SKM-1 treated with dmso at 0.1 percent for 144 hours (cell line): ENCODE results near the gene SCLY.

ENCODE experiments used
- DNase-seq: peaks from one replicate; lab custom pipeline; 2025; ENCODE audit not compliant: unreplicated experiment; lab: John Stamatoyannopoulos, UW

The SCLY gene

DNA sequence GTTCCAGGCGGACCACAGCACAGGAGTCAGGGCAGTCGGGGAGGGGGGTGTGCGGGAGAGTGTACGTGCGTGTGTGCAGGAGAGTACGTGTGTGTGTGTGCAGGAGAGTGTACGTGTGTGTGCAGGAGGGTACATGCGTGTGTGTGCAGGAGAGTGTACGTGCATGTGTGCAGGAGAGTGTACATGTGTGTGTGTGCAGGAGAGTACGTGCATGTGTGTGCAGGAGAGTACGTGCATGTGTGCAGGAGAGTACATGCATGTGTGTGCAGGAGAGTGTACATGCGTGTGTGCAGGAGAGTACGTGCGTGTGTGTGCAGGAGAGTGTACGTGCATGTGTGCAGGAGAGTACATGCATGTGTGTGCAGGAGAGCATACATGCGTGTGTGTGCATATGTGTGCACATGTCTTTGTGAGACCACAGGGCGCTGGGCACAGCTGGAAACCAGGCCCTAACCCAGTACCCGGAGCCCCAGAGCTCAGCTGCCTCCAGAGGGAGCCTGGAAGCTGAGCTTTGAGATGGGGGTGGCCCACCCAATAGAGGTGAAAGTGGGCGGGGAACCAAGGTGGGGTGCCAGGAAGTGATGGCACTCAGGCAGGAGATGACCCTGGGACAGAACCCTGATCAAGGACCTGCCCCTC, 63.8 kb downstream of the SCLY start:
- DNase-seq: no peak

DNA sequence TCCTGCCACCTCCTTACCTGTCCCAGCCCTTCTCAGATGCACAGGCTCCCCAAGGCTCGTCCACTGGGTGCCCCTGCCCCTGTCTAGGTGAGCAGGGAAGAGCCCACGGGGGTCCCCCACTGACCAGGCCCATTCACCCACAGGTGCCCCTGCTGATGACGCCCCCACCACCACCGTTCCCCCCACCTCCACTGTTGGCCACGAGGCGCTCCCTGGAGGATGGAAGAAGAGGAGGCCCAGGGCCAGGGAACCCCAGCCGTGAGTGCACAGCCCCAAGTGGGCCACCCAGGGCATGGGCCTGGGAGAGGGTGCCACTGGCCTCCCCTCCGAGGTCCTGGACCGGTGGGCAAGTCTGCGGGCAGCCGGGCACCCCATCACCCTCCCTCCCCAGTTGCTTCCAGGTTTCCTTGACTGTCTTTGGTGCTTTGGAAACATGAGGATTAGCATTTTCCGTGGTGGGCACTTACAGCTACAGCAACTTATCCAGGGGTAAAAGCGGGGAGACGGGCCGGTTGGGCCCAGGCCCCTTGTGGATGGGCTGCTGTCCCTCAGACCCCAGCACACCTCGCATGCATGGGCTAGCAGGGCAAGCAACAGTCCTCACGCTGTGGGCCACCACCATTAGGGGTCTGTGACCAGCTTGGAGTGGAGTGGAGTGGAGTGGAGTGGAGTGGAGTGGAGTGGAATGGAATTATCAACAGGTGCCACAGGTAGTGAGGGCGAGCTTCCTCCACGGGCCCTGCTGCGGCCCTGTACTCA, 64.5 kb downstream of the SCLY start:
- no peak for DNase-seq

DNA sequence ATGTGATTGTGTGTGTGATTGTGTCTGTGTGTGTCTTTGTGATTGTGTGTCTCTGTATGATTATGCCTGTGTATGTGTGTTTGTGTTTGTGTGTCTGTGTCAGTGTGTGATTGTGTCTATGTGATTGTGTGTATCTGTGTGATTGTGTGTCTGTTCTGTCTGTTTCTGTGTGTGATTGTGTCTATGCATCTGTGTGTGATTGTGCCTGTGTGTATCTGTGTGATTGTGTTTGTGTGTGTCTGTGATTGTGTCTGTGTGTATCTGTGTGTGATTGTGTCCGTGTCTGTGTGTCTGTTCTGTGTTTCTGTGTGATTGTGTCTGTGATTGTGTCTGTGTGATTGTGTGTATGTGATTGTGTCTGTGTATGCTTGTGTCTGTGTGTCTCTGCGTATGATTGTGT, 65.5 kb downstream of the SCLY start:
- DNase-seq: no peak

DNA sequence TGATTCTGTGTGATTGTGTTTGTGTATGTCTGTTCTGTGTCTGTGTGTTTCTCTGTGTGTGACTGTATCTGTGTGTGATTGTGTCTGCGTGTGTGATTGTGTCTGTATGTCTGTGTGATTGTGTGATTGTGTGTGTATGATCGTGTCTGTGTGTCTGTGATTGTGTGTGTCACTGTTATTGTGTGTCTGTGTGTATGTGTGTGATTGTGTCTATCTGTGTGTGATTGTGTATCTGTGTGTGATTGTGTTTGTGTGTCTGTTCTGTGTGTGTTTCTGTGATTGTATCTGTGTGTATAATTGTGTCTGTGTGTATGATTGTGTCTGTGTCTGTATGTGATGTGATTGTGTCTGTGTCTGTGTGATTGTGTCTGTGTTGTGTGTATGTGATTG, 66.0 kb downstream of the SCLY start:
- DNase-seq: no peak

DNA sequence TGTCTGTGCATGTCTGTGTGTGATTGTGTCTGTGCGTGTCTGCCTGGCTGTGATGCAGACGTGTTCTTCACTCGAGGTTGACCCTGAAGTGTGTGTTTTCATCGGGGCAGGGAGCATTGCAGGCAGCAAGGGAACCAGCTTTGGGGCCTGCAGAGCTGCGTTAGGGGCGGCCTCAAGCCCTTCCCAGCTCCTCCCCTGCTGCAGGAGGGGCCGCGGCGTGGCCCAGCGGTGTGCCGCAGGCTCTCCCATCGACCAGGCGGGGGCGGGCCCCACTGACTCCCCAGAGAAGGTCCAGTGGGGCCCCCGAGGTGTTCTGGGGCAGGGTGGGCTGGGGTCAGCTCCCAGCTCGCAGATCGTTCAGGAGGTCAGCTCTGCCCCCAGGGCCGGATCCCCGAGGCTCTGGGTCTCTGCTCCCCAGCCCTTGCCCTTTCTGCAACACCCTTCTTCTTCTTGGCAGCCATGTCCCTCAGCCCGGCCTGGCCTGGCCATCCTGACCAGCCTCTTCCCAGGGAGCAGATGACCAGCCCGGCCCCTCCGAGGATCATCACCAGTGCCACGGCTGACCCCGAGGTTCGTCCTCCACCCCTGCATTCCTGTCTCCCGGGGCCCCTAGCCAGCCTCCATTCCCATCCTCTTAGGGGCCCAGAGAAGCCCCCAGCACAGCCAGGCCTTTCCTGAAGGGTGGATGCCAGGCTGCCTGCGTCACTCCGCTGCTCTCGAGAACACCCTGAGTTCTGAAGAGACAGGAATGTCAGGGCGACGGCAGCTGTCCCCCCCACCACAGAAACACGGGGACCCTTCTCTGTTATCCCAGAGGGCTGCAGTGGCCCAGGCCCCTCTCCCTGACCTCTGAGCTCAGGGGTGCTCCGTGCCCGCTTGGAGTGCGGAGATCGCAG, 66.6 kb downstream of the SCLY start:
- DNase-seq: no peak

DNA sequence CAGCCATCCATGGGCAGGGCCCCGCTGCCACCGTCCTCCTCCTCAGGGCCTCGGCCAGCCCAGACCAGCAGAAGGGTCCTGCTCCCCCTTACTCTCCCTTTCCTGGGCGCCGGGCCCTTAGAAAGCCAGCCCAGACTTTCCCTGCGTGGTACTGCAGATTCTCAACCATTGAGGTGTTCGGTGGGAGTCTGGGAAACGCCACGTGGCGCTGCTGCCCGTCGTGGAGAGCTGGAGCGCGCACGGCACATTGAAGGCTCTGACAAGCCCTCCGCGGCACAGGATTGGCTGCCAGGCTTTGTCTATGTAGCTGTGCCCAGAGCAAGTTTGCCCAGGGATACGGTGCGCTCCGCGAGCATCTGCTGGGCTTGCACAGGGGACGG, 67.2 kb downstream of the SCLY start:
- no peak for DNase-seq

DNA sequence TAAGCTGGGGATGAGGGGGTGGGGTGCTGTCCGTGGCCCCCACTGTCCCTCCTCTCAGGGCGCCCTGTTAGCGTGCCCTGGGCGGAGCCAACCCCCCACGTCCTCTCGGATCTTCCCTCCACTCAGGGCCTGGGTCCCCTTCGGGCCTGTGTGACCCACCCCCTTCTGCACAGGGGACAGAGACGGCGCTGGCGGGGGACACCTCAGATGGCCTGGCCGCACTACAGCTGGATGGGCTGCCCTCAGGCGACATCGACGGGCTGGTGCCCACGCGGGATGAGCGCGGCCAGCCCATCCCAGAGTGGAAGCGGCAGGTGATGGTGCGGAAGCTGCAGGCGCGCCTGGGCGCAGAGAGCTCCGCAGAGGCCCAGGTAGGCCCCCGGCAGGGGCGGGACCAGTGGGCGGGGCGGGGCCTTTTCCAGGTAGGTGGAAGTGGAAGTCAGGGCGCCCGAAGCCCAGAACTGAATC, 67.8 kb downstream of the SCLY start:
- DNase-seq: no peak

DNA sequence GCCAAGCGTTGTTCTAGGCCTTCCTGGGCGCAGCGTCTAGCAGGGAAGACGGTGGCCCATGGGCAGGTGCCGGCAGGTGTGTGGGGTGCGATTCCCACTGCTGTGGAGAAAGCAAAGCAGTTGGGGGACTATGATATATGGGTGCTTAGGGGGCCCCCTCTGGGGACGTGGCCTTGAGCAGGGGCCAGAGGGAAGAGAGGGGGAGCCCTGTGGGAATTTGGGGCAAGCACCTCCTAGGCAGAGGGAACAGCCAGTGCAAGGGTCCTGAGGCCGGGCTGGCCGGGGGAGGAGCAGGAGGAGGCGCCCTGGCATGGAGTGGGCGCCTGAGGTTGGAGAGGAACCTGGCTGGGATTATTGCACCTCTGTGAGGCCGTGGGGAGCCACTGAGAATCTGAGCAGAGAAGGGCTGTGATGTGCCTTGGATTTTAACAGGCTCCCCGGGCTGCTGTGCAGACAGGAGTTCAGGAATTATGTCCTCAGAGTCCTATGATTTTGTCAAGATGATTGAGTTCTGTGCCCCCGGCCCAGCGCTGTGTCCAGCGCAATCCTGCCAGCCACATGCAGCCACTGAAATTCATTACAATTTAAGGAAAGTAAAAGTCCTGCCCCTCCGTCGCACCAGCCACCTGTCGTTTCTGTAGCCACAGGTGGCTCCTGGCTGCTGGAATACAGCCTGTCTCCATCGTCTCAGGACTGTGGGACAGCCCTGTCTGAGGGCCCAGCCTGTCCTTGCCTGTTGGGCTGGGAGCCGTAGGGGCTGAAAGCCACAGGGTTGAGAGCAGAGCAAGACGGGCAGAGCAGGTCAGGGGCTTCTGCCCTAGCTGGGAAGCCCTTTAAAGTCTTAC, 68.6 kb downstream of the SCLY start:
- DNase-seq: no peak

DNA sequence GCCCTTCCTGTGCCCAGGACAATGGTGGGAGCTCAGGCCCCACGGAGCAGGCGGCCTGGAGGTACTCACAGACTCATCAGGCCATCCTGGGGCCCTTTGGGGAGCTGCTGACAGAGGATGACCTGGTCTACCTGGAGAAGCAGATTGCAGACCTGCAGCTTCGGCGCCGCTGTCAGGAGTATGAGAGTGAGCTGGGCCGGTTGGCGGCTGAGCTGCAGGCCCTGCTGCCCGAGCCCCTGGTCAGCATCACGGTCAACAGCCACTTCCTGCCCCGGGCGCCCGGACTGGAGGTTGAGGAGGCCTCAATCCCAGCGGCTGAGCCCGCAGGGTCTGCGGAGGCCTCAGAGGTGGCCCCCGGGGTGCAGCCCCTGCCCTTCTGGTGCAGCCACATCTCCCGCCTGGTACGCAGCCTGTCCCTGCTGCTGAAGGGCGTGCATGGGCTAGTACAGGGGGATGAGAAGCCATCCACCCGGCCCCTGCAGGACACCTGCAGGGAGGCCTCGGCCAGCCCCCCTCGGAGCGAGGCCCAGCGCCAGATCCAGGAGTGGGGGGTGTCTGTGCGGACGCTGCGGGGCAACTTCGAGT, 69.4 kb downstream of the SCLY start:
- no peak for DNase-seq

DNA sequence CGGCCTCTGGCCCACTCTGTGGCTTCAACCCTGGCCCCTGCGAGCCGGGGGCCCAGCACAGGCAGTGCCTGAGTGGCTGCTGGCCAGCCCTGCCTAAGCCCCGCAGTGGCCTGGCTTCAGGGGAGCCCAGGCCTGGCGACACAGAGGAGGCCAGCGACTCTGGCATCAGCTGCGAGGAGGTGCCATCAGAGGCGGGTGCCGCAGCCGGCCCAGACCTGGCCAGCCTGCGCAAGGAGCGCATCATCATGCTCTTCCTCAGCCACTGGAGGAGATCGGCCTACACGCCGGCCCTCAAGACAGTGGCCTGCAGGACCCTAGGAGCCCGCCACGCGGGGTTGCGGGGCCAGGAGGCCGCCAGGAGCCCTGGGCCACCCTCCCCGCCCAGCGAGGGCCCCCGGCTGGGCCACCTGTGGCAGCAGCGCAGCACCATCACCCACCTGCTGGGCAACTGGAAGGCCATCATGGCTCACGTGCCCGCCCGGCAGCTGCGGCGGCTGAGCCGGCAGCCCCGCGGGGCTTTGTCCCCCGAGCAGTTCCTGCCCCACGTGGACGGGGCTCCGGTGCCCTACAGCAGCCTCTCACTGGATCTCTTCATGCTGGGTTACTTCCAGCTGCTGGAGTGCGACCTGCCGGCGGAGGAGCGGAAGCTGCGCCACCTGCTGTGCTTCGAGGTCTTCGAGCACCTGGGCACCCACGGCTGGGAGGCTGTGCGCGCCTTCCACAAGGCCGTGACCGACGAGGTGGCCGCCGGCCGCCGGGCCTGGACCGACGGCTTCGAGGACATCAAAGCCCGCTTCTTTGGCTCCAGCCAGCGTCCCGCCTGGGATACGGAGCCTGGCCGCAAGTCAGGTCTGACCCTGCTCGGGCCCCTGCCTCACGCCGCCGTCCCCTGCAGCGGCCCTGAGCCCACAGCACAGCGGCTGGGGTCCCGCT, 70.2 kb downstream of the SCLY start:
- DNase-seq: no peak

DNA sequence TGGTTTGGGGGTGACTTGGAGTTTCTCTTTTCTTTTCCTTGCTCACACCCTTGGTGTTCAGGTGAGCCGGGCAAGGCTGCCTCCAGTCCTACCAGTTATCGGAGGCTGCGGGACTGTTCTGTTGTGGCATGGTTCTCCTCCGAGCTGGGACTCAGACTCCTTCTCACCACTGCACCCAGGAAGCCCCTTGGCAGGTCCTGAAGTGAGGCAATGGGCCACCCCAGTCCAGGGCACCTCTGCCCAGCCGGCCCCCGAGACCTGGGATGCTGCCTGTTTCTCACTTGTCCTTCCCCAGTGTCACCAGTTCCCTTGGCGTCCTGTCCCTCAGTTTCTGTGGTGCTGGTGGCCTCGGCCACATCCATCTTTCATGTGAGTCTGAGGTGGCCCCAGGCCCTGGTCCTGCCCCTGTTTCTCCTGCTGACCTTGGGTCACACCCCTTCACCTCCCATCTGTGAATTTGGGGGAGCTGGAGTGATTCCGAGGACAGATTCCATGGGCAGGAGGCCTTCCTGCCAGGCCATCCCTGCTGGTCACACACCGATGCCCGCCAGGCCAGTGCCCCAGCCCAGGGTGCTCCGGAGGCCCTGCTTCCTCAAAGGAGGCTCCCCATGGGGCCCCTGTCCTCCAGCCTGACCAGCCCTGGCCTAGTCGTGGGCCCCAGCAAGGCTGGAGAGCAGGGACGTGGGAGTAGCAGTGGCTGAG, 71.1 kb downstream of the SCLY start:
- no peak for DNase-seq

DNA sequence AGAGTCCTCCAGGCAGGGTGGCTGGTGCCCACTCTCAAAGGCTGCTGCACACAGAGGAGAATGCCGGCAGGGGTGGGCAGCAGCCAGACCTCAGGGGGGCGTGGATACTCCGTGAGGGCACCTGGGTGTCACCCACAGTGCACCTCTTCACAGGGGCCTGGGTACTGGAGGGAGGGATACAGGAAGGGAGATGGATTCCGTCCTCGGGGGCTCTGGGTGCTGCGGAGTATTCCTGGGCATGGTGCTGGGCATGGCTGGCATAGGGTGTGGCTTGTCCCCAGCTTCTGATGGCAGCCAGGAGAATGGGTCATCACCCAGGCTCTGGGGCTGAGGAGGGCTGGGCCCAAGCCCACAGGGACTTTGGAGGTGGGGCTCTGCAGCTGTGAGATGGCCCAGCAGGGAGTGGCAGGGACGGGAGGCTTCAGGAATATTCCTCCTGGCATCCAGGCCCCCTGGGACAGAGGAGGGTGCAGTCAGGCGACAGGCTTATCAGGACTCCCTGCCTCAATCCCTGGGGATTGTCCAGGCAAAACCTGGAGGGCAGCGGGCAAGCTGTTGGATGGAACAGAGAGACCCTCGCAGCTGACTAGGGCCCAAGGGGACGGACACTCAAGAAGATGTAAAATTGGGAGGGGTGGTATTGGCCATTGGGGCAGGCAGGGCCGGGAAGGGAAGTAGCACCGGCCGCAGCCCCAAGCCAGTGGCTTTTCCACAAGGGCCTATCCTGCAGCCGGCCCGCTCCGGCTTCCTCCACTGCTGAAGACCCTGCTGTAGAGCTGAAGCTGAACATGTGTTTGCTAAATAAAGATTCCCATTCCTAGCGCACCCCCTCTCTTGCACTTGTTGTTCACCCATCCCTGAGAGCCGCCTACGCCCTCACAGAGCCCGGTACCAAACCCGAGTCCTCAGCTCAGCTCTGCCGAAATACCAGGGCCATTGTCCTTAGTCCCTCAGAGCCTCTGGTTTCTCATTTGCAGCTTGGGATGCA, 72.0 kb downstream of the SCLY start:
- no peak for DNase-seq

DNA sequence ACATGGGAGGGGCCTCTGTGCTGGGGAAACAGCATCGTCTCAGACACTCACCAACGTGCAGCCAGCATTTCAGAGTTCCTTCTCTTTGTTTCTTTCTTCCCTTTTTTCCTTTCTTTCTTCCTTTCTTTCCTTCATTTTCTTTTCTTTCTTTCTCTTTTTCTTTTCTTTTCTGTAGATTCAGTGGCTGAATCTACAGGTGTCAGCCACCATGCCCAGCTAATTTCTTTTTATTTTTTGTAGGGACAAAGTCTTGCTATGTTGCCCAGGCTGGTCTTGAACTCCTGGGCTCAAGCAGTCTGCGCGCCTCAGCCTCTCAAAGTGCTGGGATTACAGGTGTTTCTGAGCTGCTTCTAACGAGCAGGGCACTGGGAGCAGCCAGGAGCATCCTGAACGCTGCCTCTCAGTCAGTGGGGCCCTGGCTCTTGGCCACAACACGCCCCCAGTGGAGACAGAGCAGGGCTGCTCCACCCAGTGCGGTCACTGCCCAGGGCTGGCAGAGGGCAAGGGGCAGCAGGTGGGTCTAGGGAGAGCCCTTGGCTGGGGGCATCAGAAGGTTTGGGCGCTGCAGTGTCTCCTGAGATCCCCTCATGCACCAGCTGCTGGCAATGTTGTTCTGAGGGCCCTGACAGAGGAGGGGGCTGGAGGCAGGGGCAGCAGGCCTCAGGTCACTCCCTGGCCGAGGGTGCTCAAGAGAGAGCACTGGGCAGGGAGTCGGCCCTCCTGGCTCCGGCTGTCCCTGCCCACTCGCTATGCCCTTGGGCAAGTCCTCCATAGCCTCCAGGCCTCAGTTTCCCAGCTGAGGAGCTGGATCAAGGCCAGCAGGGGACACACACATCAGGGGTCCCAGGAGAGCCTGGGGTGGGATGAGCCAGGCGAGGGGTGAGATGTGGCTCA, 72.9 kb downstream of the SCLY start:
- no peak for DNase-seq

DNA sequence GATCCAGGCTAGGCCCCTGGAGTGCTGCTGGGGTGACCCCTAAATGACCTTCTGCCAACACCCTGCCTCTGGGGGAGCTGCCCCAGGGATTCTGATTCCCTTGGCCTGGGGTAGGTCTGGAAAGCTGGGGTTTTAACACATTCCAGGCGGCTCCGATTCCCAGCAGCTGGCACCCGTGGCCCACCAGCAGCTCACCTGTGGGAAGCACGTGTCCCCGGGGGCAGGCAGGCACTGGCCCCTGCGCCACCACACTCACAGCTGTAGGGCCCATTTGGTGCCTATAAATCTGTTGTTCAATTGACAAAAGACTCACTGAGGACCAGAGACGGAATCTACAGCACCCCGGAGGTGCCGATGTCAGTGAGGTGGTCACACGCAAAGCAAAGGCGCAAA, 73.6 kb downstream of the SCLY start:
- DNase-seq: no peak

DNA sequence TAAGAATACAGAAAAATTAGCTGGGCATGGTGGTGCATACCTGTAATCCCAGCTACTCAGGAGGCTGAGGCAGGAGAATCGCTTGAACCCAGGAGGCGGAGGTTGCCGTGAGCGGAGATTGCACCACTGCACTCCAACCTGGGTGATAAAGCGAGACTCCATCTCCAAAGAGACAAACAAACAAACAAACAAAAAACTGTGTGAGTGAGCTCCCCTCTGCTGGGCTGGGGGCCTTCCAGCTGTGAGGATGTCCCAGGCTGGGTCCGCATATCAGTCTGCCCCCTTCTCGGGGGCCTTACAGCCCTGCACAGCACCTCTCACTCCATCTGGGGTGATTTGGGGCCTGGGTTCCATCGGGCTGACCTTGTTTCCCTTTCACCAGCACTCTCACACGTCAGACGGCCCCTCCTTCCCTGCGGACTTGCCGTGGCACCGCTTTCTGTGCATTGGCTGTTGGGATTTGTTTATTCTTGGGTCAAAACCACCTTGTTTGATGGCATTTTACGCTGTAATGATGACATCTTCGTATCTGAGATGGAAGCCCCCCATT, 74.9 kb downstream of the SCLY start:
- DNase-seq: no peak

DNA sequence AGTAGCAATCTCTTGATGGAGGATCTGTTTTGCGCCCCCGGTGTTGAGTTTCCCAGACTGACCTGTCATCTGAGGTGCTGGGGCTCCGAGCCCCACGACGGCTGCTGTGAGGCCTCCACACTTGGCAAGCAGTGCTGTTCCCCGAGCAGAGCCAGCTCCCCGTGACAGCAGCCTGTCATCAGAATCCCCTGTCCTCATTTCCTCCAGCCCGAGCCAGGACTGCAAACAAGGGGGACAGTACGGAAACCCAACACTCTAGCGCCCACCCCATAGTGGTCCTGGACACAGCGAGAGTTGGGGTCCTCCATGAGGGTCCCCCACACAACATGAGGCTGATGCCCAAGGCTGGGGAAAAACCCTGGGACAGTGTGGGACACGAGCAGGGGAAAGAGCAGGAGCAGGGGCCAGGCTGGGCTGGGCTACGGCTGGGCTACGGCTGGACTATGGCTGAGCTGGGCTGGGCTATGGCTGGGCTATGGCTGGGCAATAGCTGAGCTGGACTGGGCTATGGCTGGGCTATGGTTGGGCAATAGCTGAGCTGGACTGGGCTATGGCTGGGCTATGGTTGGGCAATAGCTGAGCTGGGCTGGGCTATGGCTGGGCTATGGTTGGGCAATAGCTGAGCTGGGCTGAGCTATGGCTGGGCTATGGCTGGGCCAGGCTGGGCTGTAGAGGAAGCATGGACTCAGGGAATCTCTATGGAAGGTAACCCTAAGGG, 76.2 kb downstream of the SCLY start:
- peak; percentile 50 for DNase-seq
